HEK293 (cell line): ENCODE results near the gene MCM3AP.
A peak's percentile ranks its signal among the peaks of the same experiment; 100 is the strongest.

Source experiments
- GLI4 ChIP-seq: fragments of 450-650 bp; formaldehyde crosslinking; IDR thresholded peaks from 2 replicates; pipeline ENCODE4 v1.5.1; 2016; ENCODE audit warnings: missing biosample characterization, missing genetic modification characterization
- HIC1 ChIP-seq: fragments of 450-650 bp; formaldehyde crosslinking; IDR thresholded peaks from 2 replicates; pipeline ENCODE4 v1.5.1; 2016; ENCODE audit warnings: missing biosample characterization, missing genetic modification characterization
- KLF1 ChIP-seq: fragments of 450-650 bp; formaldehyde crosslinking; IDR thresholded peaks from 2 replicates; pipeline ENCODE4 v1.5.1; 2016; ENCODE audit warnings: missing biosample characterization, missing genetic modification characterization
- PBX3 ChIP-seq: sonication (generic); formaldehyde crosslinking; IDR thresholded peaks from 2 replicates; pipeline ENCODE4 v1.8.1; 2022; ENCODE audit warnings: mild to moderate bottlenecking, moderate library complexity, missing genetic modification reagents
- PRDM10 ChIP-seq: fragments of 450-650 bp; formaldehyde crosslinking; IDR thresholded peaks from 2 replicates; pipeline ENCODE4 v1.5.1; 2016; ENCODE audit warnings: missing biosample characterization, missing genetic modification characterization
- PRDM6 ChIP-seq: fragments of 450-650 bp; formaldehyde crosslinking; IDR thresholded peaks from 2 replicates; pipeline ENCODE4 v1.5.1; 2017; ENCODE audit warnings: missing biosample characterization, missing genetic modification characterization
- REPIN1 ChIP-seq: fragments of 450-650 bp; formaldehyde crosslinking; IDR thresholded peaks from 2 replicates; pipeline ENCODE4 v1.5.1; 2017; ENCODE audit warnings: missing biosample characterization, missing genetic modification characterization, low read depth
- ZBTB1 ChIP-seq: fragments of 450-650 bp; formaldehyde crosslinking; IDR thresholded peaks from 2 replicates; pipeline ENCODE4 v1.5.1; 2016; ENCODE audit warnings: missing biosample characterization, missing genetic modification characterization
- ZBTB20 ChIP-seq: fragments of 450-650 bp; formaldehyde crosslinking; IDR thresholded peaks from 2 replicates; pipeline ENCODE4 v1.5.1; 2016; ENCODE audit warnings: missing biosample characterization, missing genetic modification characterization
- ZBTB44 ChIP-seq: fragments of 450-650 bp; IDR thresholded peaks from 2 replicates; pipeline ENCODE4 v1.5.1; 2018; ENCODE audit warnings: missing biosample characterization, mild to moderate bottlenecking, missing genetic modification characterization
- ZBTB48 ChIP-seq: fragments of 450-650 bp; formaldehyde crosslinking; IDR thresholded peaks from 2 replicates; pipeline ENCODE4 v1.5.1; 2016; ENCODE audit warnings: missing biosample characterization, missing genetic modification characterization
- ZBTB7A ChIP-seq: fragments of 450-650 bp; formaldehyde crosslinking; IDR thresholded peaks from 2 replicates; pipeline ENCODE4 v1.5.1; 2016; ENCODE audit warnings: low read depth, missing biosample characterization, missing genetic modification characterization
- ZEB2 ChIP-seq: fragments of 450-650 bp; formaldehyde crosslinking; IDR thresholded peaks from 2 replicates; pipeline ENCODE4 v1.5.1; 2016; ENCODE audit warnings: missing biosample characterization, missing genetic modification characterization
- ZFP3 ChIP-seq: fragments of 450-650 bp; formaldehyde crosslinking; IDR thresholded peaks from 2 replicates; pipeline ENCODE4 v1.5.1; 2016; ENCODE audit warnings: low read depth, missing biosample characterization, missing genetic modification characterization
- ZNF133 ChIP-seq: fragments of 450-650 bp; formaldehyde crosslinking; IDR thresholded peaks from 2 replicates; pipeline ENCODE4 v1.5.1; 2016; ENCODE audit warnings: missing biosample characterization, missing genetic modification characterization
- ZNF16 ChIP-seq: fragments of 450-650 bp; formaldehyde crosslinking; IDR thresholded peaks from 2 replicates; pipeline ENCODE4 v1.5.1; 2016; ENCODE audit warnings: low read depth, missing biosample characterization, missing genetic modification characterization
- ZNF18 ChIP-seq: fragments of 450-650 bp; formaldehyde crosslinking; IDR thresholded peaks from 2 replicates; pipeline ENCODE4 v1.5.1; 2016; ENCODE audit warnings: missing biosample characterization, missing genetic modification characterization
- ZNF266 ChIP-seq: fragments of 450-650 bp; formaldehyde crosslinking; IDR thresholded peaks from 2 replicates; pipeline ENCODE4 v1.5.1; 2016; ENCODE audit warnings: missing biosample characterization, missing genetic modification characterization, low read depth
- ZNF335 ChIP-seq: fragments of 450-650 bp; formaldehyde crosslinking; conservative IDR thresholded peaks from 2 replicates; pipeline ENCODE4 v1.5.1; 2016; ENCODE audit warnings: missing biosample characterization, missing genetic modification characterization
- ZNF354C ChIP-seq: fragments of 450-650 bp; formaldehyde crosslinking; IDR thresholded peaks from 2 replicates; pipeline ENCODE4 v1.5.1; 2016; ENCODE audit warnings: missing biosample characterization, missing genetic modification characterization, low read depth, borderline replicate concordance
- ZNF513 ChIP-seq: fragments of 450-650 bp; IDR thresholded peaks from 2 replicates; pipeline ENCODE4 v1.5.1; 2018; ENCODE audit warnings: missing biosample characterization, missing genetic modification characterization
- ZNF645 ChIP-seq: fragments of 450-650 bp; formaldehyde crosslinking; IDR thresholded peaks from 2 replicates; pipeline ENCODE4; 2016; ENCODE audit warnings: missing biosample characterization, missing genetic modification characterization

Gene MCM3AP

GRCh38 chr21:46324390-46325072, 39.1 kb upstream of the MCM3AP start (continued):
- TF ChIP-seq ZNF513 (no peak), ZBTB20 (tag by site-specific recombination) (no peak), REPIN1 (no peak), KLF1 (tag by site-specific recombination) (peak; percentile 93), ZNF354C (tag by site-specific recombination) (no peak), ZNF335 (tag by site-specific recombination) (peak; percentile 46; the same call in 1 of the 2 replicates), ZEB2 (tag by site-specific recombination) (peak; percentile 88; the same call in 1 of the 2 replicates), PBX3 (CRISPR knock-in tag) (no peak), PRDM6 (no peak), ZNF133 (no peak), ZFP3 (tag by site-specific recombination) (no peak), ZNF645 (tag by site-specific recombination) (no peak), ZBTB44 (tag by site-specific recombination) (peak; percentile 59), ZBTB7A (tag by site-specific recombination) (peak; percentile 78; the same call in 1 of the 2 replicates), HIC1 (tag by site-specific recombination) (no peak), ZNF266 (tag by site-specific recombination) (no peak), PRDM10 (tag by site-specific recombination) (peak; percentile 76), ZNF18 (tag by site-specific recombination) (no peak), ZNF16 (tag by site-specific recombination) (no peak), ZBTB1 (tag by site-specific recombination) (no peak), GLI4 (no peak), ZBTB48 (tag by site-specific recombination) (no peak)
